Stimulated activated CD8-positive, alpha-beta memory T cell treated with anti-CD3 and anti-CD28 coated beads, Interleukin-12 subunit alpha, Interleukin-12 subunit beta, amount 100 ng/mL, for 24 hours (primary cell): ENCODE data around the gene GON4L.
"Not testable (repeated sequence)": the region's sequence is repeated elsewhere in the genome, so short reads cannot be mapped to it uniquely, and the experiment has no call there.

ENCODE experiments used
- DNase-seq: peaks from one replicate; pipeline ENCODE4 v3.0.0-alpha.2; 2020; ENCODE audit errors: extremely low read depth

Gene GON4L

GRCh38 chr1:155856975-155857930 lies at the start of gene GON4L:
Gene GON4L, minus strand, starts transcription at chr1:155857214. Its CDS starts 3,434 bp downstream, at chr1:155853780.
- DNase-seq = peak; percentile 78

GRCh38 chr1:155904261-155904660 lies 47.2 kb upstream of the GON4L start:
- no peak for DNase-seq

GRCh38 chr1:155900161-155900560 lies 43.1 kb upstream of the GON4L start:
- DNase-seq = no peak

- DNase-seq = no peak
Measured at GRCh38 chr1:155899683-155900082, 42.7 kb upstream of the GON4L start.

- DNase-seq = no peak
Measured at GRCh38 chr1:155898888-155899287, 41.9 kb upstream of the GON4L start.

GRCh38 chr1:155897746-155898145 lies 40.7 kb upstream of the GON4L start:
- no peak for DNase-seq

- DNase-seq = not testable (repeated sequence)
Measured at GRCh38 chr1:155896476-155896875, 39.5 kb upstream of the GON4L start.

- not testable (repeated sequence) for DNase-seq
Measured at GRCh38 chr1:155895617-155896016, 38.6 kb upstream of the GON4L start.

- DNase-seq = no peak
Measured at GRCh38 chr1:155893389-155894142, 36.6 kb upstream of the GON4L start.

- DNase-seq = no peak
Measured at GRCh38 chr1:155892796-155893195, 35.8 kb upstream of the GON4L start.

GRCh38 chr1:155890251-155890650 lies 33.2 kb upstream of the GON4L start:
- DNase-seq = no peak

- no peak for DNase-seq
Measured at GRCh38 chr1:155889566-155889965, 32.6 kb upstream of the GON4L start.

- no peak for DNase-seq
Measured at GRCh38 chr1:155888481-155888880, 31.5 kb upstream of the GON4L start.

GRCh38 chr1:155884982-155885381 lies 28.0 kb upstream of the GON4L start:
- no peak for DNase-seq

- no peak for DNase-seq
Measured at GRCh38 chr1:155884031-155884960, 27.3 kb upstream of the GON4L start.

GRCh38 chr1:155882766-155883165 lies 25.8 kb upstream of the GON4L start:
- no peak for DNase-seq

- no peak for DNase-seq
Measured at GRCh38 chr1:155882235-155882634, 25.2 kb upstream of the GON4L start.

- DNase-seq = no peak
Measured at GRCh38 chr1:155880950-155881349, 23.9 kb upstream of the GON4L start.

- no peak for DNase-seq
Measured at GRCh38 chr1:155880251-155880650, 23.2 kb upstream of the GON4L start.

- no peak for DNase-seq
Measured at GRCh38 chr1:155877945-155878344, 20.9 kb upstream of the GON4L start.

GRCh38 chr1:155873860-155874259 lies 16.8 kb upstream of the GON4L start:
- no peak for DNase-seq

- DNase-seq = no peak
Measured at GRCh38 chr1:155872527-155872926, 15.5 kb upstream of the GON4L start.
